Measurements from ENCODE around the gene CASQ1. TPM values are rescaled to one million over a fixed set of nuclear protein-coding genes. Genes with fewer than 3 reads are reported as not detected.

Gene CASQ1
- total and polyA plus RNA-seq, 2 of the 13 experiments (the other 11 are each of a cell fraction or from before 2014, with no cell fraction given): 0.09 to 0.20 TPM

GRCh38 chr1:160243767-160244166 lies 53.4 kb downstream of the CASQ1 start (continued):
- TF ChIP-seq KIAA2018 (CRISPR knock-in tag; IDR thresholded peaks at IDR 0.05; ENCODE audit: borderline replicate concordance): no peak
- TF ChIP-seq ZNF383 (CRISPR knock-in tag; IDR thresholded peaks at IDR 0.05; ENCODE audit: borderline replicate concordance): no peak
- no peak for TF ChIP-seq NFYB (CRISPR knock-in tag; IDR thresholded peaks at IDR 0.05)
- TF ChIP-seq ZNF577 (CRISPR knock-in tag; IDR thresholded peaks at IDR 0.05; ENCODE audit: borderline replicate concordance, low read depth): no peak
- no peak for TF ChIP-seq MEIS1 (CRISPR knock-in tag; IDR thresholded peaks at IDR 0.05; ENCODE audit: borderline replicate concordance)
- TF ChIP-seq ZFP1 (CRISPR knock-in tag; IDR thresholded peaks at IDR 0.05): no peak
- TF ChIP-seq DPF2 (CRISPR knock-in tag; IDR thresholded peaks at IDR 0.05; ENCODE audit: borderline replicate concordance, low read depth): no peak
- TF ChIP-seq ZNF567 (CRISPR knock-in tag; IDR thresholded peaks at IDR 0.05; ENCODE audit: borderline replicate concordance): no peak
- TF ChIP-seq ZNF781 (CRISPR knock-in tag; IDR thresholded peaks at IDR 0.05; ENCODE audit: borderline replicate concordance, not compliant biosample characterization): no peak
- TF ChIP-seq FOXM1 (CRISPR knock-in tag; IDR thresholded peaks at IDR 0.05): no peak
- no peak for TF ChIP-seq ZNF850 (CRISPR knock-in tag; conservative IDR thresholded peaks at IDR 0.05)
- TF ChIP-seq TOPORS (CRISPR knock-in tag; IDR thresholded peaks at IDR 0.05): no peak

Data from HepG2 (cell line).